Adrenal gland (tissue), 5 donors: ENCODE results near the gene SULF2.

ENCODE experiments used
- POLR2A ChIP-seq, 2 donors: fragments of 450-650 bp; IDR thresholded peaks; one replicate each; pipeline ENCODE4 v1.6.1; 2017; ENCODE audit warnings: antibody characterized with exemption in 2 of 2, mild to moderate bottlenecking in 2 of 2, moderate library complexity in 1 of 2
- TF ChIP-seq, protein P1 (sequence below), 6 experiments: fragments of 450-650 bp in 4 of 6; fragments of 200-600 bp in 2 of 6; sonication (generic) in 1 of 6; IDR thresholded peaks; 1 replicate in 5 of 6; 2 replicates in 1 of 6; pipeline versions ENCODE4 v1.5.1 to v1.8.0; 2016 to 2021; ENCODE audit warnings: antibody characterized with exemption in 6 of 6, mild to moderate bottlenecking in 2 of 6, moderate library complexity in 1 of 6
- donor health status: DM: no; HTN: no; CAD: no.

GRCh38 chr20:47664068-47664437 is 121.2 kb downstream of the SULF2 start:
- TF ChIP-seq, protein P1, sequence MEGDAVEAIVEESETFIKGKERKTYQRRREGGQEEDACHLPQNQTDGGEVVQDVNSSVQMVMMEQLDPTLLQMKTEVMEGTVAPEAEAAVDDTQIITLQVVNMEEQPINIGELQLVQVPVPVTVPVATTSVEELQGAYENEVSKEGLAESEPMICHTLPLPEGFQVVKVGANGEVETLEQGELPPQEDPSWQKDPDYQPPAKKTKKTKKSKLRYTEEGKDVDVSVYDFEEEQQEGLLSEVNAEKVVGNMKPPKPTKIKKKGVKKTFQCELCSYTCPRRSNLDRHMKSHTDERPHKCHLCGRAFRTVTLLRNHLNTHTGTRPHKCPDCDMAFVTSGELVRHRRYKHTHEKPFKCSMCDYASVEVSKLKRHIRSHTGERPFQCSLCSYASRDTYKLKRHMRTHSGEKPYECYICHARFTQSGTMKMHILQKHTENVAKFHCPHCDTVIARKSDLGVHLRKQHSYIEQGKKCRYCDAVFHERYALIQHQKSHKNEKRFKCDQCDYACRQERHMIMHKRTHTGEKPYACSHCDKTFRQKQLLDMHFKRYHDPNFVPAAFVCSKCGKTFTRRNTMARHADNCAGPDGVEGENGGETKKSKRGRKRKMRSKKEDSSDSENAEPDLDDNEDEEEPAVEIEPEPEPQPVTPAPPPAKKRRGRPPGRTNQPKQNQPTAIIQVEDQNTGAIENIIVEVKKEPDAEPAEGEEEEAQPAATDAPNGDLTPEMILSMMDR (IDR thresholded peaks at IDR 0.05), result no peak
- TF ChIP-seq POLR2A (IDR thresholded peaks at IDR 0.05), result no peak
